Aorta (tissue), 5 donors: ENCODE results near the gene CUBN. TPM values are rescaled to one million over a fixed set of nuclear protein-coding genes. Genes with fewer than 3 reads are reported as not detected.

Experiments
- ATAC-seq: fragments of 200-7000 bp; cut with Tn5 transposase; one replicate; pipeline ENCODE4 v1.9.1; 2022; ENCODE audit warnings: moderate library complexity; ENCODE audit not compliant: low FRiP score
- DNase-seq, 2 donors: peaks; one replicate each; pipeline ENCODE4 v3.0.0-alpha.2; 2020
- H3K27ac ChIP-seq, 2 donors: one replicate each; pipeline ENCODE4 v1.5.1; 2013; ENCODE audit warnings: low read length in 2 of 2, mild to moderate bottlenecking in 2 of 2, moderate library complexity in 2 of 2, control low read depth in 1 of 2, inconsistent platforms in 1 of 2, low read depth in 1 of 2
- H3K27me3 ChIP-seq, 2 donors: one replicate each; pipeline ENCODE4 v1.6.1; 2013; ENCODE audit warnings: control low read depth in 1 of 2, low read length in 1 of 2, mild to moderate bottlenecking in 1 of 2, moderate library complexity in 1 of 2; ENCODE audit not compliant: insufficient read depth in 2 of 2, control insufficient read depth in 1 of 2
- H3K36me3 ChIP-seq, 2 donors: one replicate each; pipeline ENCODE4 v1.6.1; 2013; ENCODE audit warnings: control low read depth in 1 of 2, low read length in 1 of 2, mild to moderate bottlenecking in 1 of 2; ENCODE audit not compliant: insufficient read depth in 2 of 2, control insufficient read depth in 1 of 2
- H3K4me1 ChIP-seq, 2 donors: one replicate each; pipeline ENCODE4 v1.6.1; 2013; ENCODE audit warnings: low read length in 2 of 2, control low read depth in 1 of 2, mild to moderate bottlenecking in 1 of 2, moderate library complexity in 1 of 2; ENCODE audit not compliant: insufficient read depth in 2 of 2, control insufficient read depth in 1 of 2
- H3K4me3 ChIP-seq, 2 donors: one replicate each; pipeline ENCODE4 v1.5.1; 2013; ENCODE audit warnings: low read length in 2 of 2, control low read depth in 1 of 2, mild to moderate bottlenecking in 1 of 2
- H3K9me3 ChIP-seq: one replicate; pipeline ENCODE4 v1.6.1; 2013; ENCODE audit warnings: mild to moderate bottlenecking, low read length; ENCODE audit not compliant: control insufficient read depth
- WGBS, 2 donors: extraction: QIAGEN DNeasy Blood & Tissue Kit; methylation state at CpG; one replicate each; pipeline ENCODE4 v1.1.7; 2013; 5-methylcytosine and 5-hydroxymethylcytosine counted together
- intact Hi-C, 2 donors: fragments of 100-400 bp; cut with DNase I; formaldehyde crosslinking; loops; one replicate each; pipeline versions ENCODE4 v1.14.2 to v1.15.0; 2022
- polyA plus RNA-seq, 2 donors: library from polyadenylated mRNA; stranded (reverse); fragments of 200-250 nt; gene quantifications; one replicate each; pipeline ENCODE4 v1.2.3, GENCODE V29; 2013
- total RNA-seq, 2 donors: library from RNA; stranded (reverse); fragmentation: NEBNext Ultra II Directional; extraction: Animal tissue kit (Norgen Biotek cat#: 25700); gene quantifications; one replicate each; pipeline ENCODE4 v1.2.1, GENCODE V29; 2021
- donor health status: healthy with polysubstance abuse.
- donor health status: Bipolar disorder and iron deficiency.
- donor health status: DM: no; HTN: no; CAD: no.
- donor health status: DM: no; HTN: no; CAD: no.
- donor health status: DM: yes; HTN: yes; CAD: no.

Gene CUBN
- total and polyA plus RNA-seq, 4 donors: 0.13 to 5.2 (median 2.6) TPM

- Histone ChIP-seq H3K4me3 (no peak overlapping the region), H3K4me1 (peaks cover 0 to 5% of the 10 kb centered on the region in 2 donors), H3K9me3 (no peaks in the 10 kb centered on the region), H3K27ac (no peak overlapping the region), H3K27me3 (no peaks in the 10 kb centered on the region), H3K36me3 (no peaks in the 10 kb centered on the region)
- DNase-seq (no peak), ATAC-seq (no peak)
- intact Hi-C loops: no loop called here
- 88 to 91% methylated on average over 3 of the region's 3 CpGs for whole genome bisulfite sequencing, 2 donors
These were observed 17.3 kb upstream of the CUBN start for GRCh38 chr10:17146892-17147291.

DNA sequence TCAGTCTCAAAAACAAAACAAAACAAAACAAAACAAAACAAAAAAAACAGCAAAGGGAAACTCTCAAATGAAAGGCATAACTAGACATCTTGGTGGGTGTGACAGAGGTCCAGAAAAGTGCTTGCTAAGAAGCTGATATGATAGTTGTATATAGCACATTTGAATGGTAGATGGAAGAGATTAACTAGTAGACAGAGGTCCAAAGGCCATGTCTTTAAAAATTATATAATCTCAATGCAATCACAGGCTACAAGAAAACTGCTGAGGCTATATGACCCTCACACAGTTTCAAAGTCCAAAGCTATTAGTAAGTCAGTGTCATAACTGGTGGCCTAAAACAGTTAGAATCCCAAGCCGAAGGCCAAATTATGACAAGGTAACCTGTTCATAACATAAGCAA, 15.6 kb upstream of the CUBN start:
- no peak for DNase-seq
- WGBS, 2 donors: 97 to 99% methylated on average over 1 of the region's 1 CpG
- no peaks in the 10 kb centered on the region for H3K36me3 ChIP-seq
- peaks cover 0 to 5% of the 10 kb centered on the region in 2 donors for H3K4me1 ChIP-seq
- H3K9me3 ChIP-seq: no peaks in the 10 kb centered on the region
- intact Hi-C loops: no loop called here
- no peak overlapping the region for H3K27ac ChIP-seq
- ATAC-seq: no peak
- no peaks in the 10 kb centered on the region for H3K27me3 ChIP-seq
- no peak overlapping the region for H3K4me3 ChIP-seq

GRCh38 chr10:17144757-17145156, 15.1 kb upstream of the CUBN start:
- WGBS, 2 donors: 90 to 91% methylated on average over 5 of the region's 5 CpGs
- intact Hi-C loops: no loop called here
- no peak overlapping the region for H3K27ac ChIP-seq
- H3K27me3 ChIP-seq: no peaks in the 10 kb centered on the region
- no peak for ATAC-seq
- peaks cover 0 to 5% of the 10 kb centered on the region in 2 donors for H3K4me1 ChIP-seq
- no peaks in the 10 kb centered on the region for H3K9me3 ChIP-seq
- H3K4me3 ChIP-seq: no peak overlapping the region
- no peaks in the 10 kb centered on the region for H3K36me3 ChIP-seq
- DNase-seq: no peak

- no peaks in the 10 kb centered on the region for H3K27me3 ChIP-seq
- no peak for ATAC-seq
- H3K36me3 ChIP-seq: no peaks in the 10 kb centered on the region
- peaks cover 0 to 8% of the 10 kb centered on the region in 2 donors for H3K4me1 ChIP-seq
- WGBS, 2 donors: 94% methylated on average over 2 of the region's 2 CpGs
- no peak overlapping the region for H3K27ac ChIP-seq
- intact Hi-C loops: no loop called here
- H3K9me3 ChIP-seq: no peaks in the 10 kb centered on the region
- no peak overlapping the region for H3K4me3 ChIP-seq
- no peak for DNase-seq
These were observed 14.4 kb upstream of the CUBN start for GRCh38 chr10:17144032-17144431.

DNA sequence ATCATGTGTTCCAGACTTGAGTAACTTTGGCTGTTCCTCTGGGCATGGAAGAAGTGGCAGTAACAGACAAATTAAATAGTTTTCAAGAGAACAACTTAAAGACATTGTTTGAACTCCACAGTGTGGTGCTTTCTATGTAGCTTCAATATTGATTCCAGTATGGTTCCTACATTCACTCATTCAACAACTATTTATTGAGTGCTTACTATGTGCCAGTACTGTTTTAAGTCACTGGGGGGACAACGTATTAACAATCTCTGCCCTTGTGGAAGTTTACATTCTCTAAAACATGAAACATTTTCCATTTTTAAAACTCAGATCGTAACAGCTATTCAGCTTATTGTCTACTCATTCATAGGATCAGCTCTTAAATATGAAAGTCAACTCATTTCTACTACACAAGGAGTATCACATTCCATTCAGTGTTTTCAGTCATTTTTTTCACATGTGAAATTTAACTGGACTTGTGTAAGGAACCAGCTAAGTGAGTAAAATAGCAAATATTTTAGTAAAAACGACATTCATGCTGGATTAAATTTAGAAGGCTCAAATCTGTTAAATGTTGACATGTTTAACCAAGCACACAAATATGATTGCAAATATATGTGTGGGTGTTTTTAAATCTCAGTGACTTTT, 13.6 kb upstream of the CUBN start:
- no peak for ATAC-seq
- no peaks in the 10 kb centered on the region for H3K36me3 ChIP-seq
- no peaks in the 10 kb centered on the region for H3K27me3 ChIP-seq
- H3K4me1 ChIP-seq: peaks cover 0 to 8% of the 10 kb centered on the region in 2 donors
- WGBS, 2 donors: 5 to 8% methylated on average over 3 of the region's 3 CpGs
- intact Hi-C loops: no loop called here
- H3K9me3 ChIP-seq: no peaks in the 10 kb centered on the region
- no peak overlapping the region for H3K4me3 ChIP-seq
- no peak for DNase-seq
- H3K27ac ChIP-seq: no peak overlapping the region

DNA sequence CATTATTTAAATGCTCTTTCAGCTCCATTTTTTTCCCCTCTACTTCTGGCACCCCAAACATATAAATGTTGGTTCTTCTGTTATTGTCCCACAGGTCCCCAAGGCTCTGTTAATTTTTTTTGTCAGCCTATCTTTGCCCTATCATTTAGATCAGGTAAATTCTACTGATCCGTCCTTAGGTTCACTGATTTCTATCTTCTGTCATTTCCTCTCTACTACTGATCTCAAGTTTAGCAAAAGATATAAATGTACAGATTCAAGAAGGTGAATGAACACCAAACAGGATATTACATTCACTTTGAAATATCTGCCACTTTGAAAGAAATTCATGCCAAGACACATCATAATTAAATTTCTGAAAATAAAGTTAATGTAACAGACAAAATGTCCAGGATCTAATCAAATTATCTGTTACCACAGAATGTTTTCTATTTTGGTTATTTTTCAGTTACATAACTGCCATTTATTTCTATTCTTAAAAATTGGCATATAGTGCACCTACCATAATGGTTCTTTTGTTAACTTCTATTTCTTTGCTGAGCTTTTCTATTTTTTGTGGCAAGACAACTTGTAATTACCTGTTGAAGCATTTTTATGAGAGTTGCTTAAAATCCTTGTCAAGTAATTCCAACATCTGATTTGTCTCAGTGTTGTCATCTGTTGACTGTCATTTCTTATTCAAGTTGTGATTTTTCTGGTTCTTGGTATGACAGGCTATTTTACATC, 12.1 kb upstream of the CUBN start:
- ATAC-seq (no peak), DNase-seq (no peak)
- H3K27me3 ChIP-seq: no peaks in the 10 kb centered on the region
- no peaks in the 10 kb centered on the region for H3K9me3 ChIP-seq
- H3K27ac ChIP-seq: no peak overlapping the region
- 81 to 86% methylated on average over 1 of the region's 1 CpG for WGBS, 2 donors
- intact Hi-C loops: no loop called here
- no peak overlapping the region for H3K4me3 ChIP-seq
- no peaks in the 10 kb centered on the region for H3K36me3 ChIP-seq
- H3K4me1 ChIP-seq: peaks cover 0 to 8% of the 10 kb centered on the region in 2 donors

DNA sequence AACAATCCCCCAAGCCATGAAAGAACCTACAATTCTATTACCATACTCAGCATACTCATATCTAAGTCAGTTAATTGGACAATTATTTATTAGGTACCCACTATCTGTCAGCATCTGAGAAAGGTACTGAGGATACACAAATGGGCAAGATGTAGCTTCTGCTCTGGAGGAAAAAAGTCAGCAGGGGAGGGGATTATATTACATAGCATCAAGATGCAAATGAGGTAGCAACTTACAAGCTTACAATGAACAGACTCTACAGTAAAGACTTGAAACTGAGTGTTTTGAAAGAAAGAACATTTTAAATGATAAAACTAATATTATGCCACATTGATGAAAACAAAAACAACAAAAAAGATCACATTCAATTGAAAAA, 10.8 kb upstream of the CUBN start:
- intact Hi-C loops: no loop called here
- ATAC-seq: no peak

DNA sequence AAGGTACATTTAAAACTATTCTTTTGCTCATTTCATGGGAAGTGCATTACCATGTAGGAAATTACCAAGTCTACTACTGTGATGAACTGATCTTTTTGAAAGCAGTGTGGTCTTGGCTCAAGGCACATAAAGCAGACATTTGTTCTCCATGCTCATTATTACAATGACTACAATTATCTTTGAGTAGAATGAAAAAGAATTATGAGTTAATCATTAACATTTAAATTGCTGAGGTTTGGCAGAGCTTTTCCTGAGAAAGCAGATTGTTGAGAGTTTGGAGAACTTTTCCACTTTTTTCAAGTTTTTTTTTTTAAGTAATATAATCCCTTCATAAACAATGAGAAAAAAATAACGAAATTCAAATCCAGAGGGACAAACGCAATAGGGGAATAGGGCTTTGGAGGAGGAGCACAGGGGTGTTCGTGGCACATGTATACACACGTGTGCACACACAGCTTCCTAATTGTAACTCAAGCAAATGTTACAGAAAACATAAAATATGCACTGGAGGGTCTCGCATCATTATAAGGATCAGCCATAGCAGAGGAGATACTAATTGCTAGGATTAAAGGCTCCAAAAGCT, 8.9 kb upstream of the CUBN start:
- no peaks in the 10 kb centered on the region for H3K36me3 ChIP-seq
- peaks cover 0 to 8% of the 10 kb centered on the region in 2 donors for H3K4me1 ChIP-seq
- no peak for ATAC-seq
- WGBS, 2 donors: 77 to 79% methylated on average over 5 of the region's 5 CpGs
- no peak for DNase-seq
- H3K27me3 ChIP-seq: no peaks in the 10 kb centered on the region
- no peak overlapping the region for H3K4me3 ChIP-seq
- intact Hi-C loops: no loop called here
- no peaks in the 10 kb centered on the region for H3K9me3 ChIP-seq
- no peak overlapping the region for H3K27ac ChIP-seq

More for the DNA sequence above, 10.8 kb upstream of the CUBN start:
- Histone ChIP-seq H3K27ac (no peak overlapping the region), H3K36me3 (no peaks in the 10 kb centered on the region), H3K27me3 (no peaks in the 10 kb centered on the region), H3K9me3 (no peaks in the 10 kb centered on the region), H3K4me1 (peaks cover 0 to 8% of the 10 kb centered on the region in 2 donors), H3K4me3 (no peak overlapping the region)
- DNase-seq: no peak

DNA sequence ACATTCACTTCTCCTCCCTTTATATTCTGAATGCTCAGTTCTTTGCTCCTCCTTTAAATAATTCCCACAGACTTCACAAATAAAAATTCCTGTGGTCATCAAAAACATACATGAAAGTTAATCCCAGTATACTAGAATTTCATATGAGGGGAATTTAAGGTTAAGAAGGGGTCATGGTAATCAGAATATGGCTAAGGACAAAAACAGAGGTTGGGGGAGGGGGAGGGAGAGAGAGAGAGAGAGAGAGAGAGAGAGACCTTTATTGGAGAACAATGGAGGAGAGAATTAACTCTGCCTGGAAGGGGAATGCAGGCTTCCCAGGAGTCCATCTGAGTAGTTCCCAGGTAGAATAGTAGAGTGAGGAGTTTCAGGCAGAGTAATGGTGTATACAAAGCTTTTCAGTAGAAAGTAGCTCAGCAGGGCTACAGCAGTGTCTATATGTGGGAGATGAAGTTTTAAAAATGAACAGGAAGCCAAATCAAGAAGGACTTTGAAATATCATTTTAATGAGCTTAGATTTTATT, 5.2 kb upstream of the CUBN start:
- intact Hi-C loops: no loop called here
- ATAC-seq (no peak), DNase-seq (no peak)
- H3K27me3 ChIP-seq: no peaks in the 10 kb centered on the region
- peaks cover 0 to 3% of the 10 kb centered on the region in 2 donors for H3K4me1 ChIP-seq
- no peaks in the 10 kb centered on the region for H3K36me3 ChIP-seq
- H3K4me3 ChIP-seq: no peak overlapping the region
- H3K27ac ChIP-seq: no peak overlapping the region
- no peaks in the 10 kb centered on the region for H3K9me3 ChIP-seq
